PC-9 (cell line): ENCODE data around the gene SRRM5. TPM values are rescaled to one million over a fixed set of nuclear protein-coding genes. Genes with fewer than 3 reads are reported as not detected.

Experiments
- BruUV-seq: library from RNA; stranded (reverse); fragments of 400-500 nt; replicated peaks from 2 replicates; lab custom pipeline; 2021; lab: Mats Ljungman, UMichigan
- CTCF ChIA-PET: fragments of 300-600 bp; sonication (Branson Sonifier 250); formaldehyde crosslinking; loops from one replicate; lab custom pipeline; 2022; ENCODE audit warnings: antibody characterized with exemption; lab: Charles Lee
- POLR2A ChIA-PET: fragments of 300-600 bp; sonication (Branson Sonifier 250); formaldehyde crosslinking; loops from one replicate; lab custom pipeline; 2022; ENCODE audit warnings: antibody characterized with exemption; ENCODE audit not compliant: unreplicated experiment; lab: Charles Lee
- DNase-seq, 2 experiments: peaks; one replicate each; pipeline versions ENCODE4 v3.0.0 to v3.0.0-alpha.2; 2015 to 2022; ENCODE audit warnings: mixed read lengths in 1 of 2
- H2AFZ ChIP-seq: fragments of 200-600 bp; sonication (generic); 2 replicates; pipeline ENCODE4 v1.8.1; 2017; ENCODE audit warnings: antibody characterized with exemption
- H3F3A ChIP-seq: fragments of 200-600 bp; sonication (generic); 2 replicates; pipeline ENCODE4 v1.8.1; 2017; ENCODE audit warnings: antibody characterized with exemption, mild to moderate bottlenecking, low read depth; ENCODE audit not compliant: insufficient read depth
- H3K27ac ChIP-seq: fragments of 200-600 bp; sonication (generic); 2 replicates; pipeline ENCODE4 v1.6.1; 2016; ENCODE audit warnings: mixed run types
- H3K27me3 ChIP-seq: fragments of 200-600 bp; sonication (generic); 2 replicates; pipeline ENCODE4 v1.6.1; 2016; ENCODE audit warnings: low read depth, mixed run types; ENCODE audit not compliant: insufficient read depth
- H3K36me3 ChIP-seq: fragments of 200-600 bp; sonication (generic); 2 replicates; pipeline ENCODE4 v1.6.1; 2016; ENCODE audit warnings: low read depth, mixed run types
- H3K4me1 ChIP-seq: fragments of 200-600 bp; sonication (generic); replicated peaks from 2 replicates; pipeline ENCODE4 v1.6.1; 2016; ENCODE audit warnings: mixed run types; ENCODE audit not compliant: insufficient read depth
- H3K4me2 ChIP-seq: fragments of 200-600 bp; sonication (generic); 2 replicates; pipeline ENCODE4 v1.6.1; 2017; ENCODE audit warnings: mixed run types
- H3K4me3 ChIP-seq: fragments of 200-600 bp; sonication (generic); 2 replicates; pipeline ENCODE4 v1.6.1; 2016; ENCODE audit warnings: mixed run types
- H3K79me2 ChIP-seq: fragments of 200-600 bp; sonication (generic); 2 replicates; pipeline ENCODE4 v1.6.1; 2017; ENCODE audit warnings: low read depth, mixed run types
- H3K9me2 ChIP-seq: fragments of 200-600 bp; sonication (generic); 2 replicates; pipeline ENCODE4 v1.8.1; 2017; ENCODE audit warnings: mild to moderate bottlenecking; ENCODE audit not compliant: insufficient read depth
- H3K9me3 ChIP-seq: fragments of 200-600 bp; sonication (generic); 2 replicates; pipeline ENCODE4 v1.8.1; 2016; ENCODE audit warnings: low read depth; ENCODE audit not compliant: insufficient read depth
- H4K20me1 ChIP-seq: fragments of 200-600 bp; sonication (generic); 2 replicates; pipeline ENCODE4 v1.8.1; 2017; ENCODE audit not compliant: insufficient read depth
- EZH2 ChIP-seq: fragments of 200-600 bp; sonication (generic); IDR thresholded peaks from 2 replicates; pipeline ENCODE4 v1.8.0; 2017; ENCODE audit warnings: antibody characterized with exemption, low read depth
- intact Hi-C: fragments of 100-400 bp; cut with micrococcal nuclease; formaldehyde crosslinking; loops from one replicate; pipeline ENCODE4 v1.10.0; 2022; ENCODE audit not compliant: unreplicated experiment
- total RNA-seq: library from RNA; stranded (reverse); gene quantifications from 2 replicates; pipeline ENCODE4 v1.2.3, GENCODE V29; 2021
- TF ChIP-seq, protein P1 (sequence below): fragments of 200-600 bp; sonication (generic); conservative IDR thresholded peaks from 2 replicates; pipeline ENCODE4 v1.6.1; 2017; ENCODE audit warnings: mixed run types, antibody characterized with exemption, mild to moderate bottlenecking, moderate library complexity

SRRM5 gene
- total RNA-seq, 1 experiment from 2014 or later: 0.37 TPM

DNA sequence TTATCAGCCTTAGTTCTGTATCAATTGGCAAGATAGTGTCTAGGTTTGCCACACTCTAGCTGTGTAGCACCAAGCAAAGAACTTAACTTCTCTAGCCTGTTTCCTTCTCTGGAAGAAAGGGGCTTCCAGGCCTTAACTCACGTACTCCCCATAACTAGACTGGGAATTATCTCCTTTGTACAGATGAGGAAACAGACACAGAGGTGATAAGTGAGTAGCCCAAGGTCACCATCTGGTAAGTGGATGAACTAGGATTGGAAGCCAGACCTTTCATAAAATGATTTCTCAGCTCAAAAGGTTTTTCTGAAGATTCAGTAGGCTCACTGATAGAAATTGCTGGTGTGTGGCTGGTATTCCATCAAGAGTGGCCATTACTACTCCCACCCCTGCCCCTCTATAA is 4.4 kb downstream of the SRRM5 start:
- Histone ChIP-seq H2AFZ (no peak overlapping the region), H3K79me2 (peaks cover 31% of the 10 kb centered on the region), H3K4me1 (peaks cover 9% of the 10 kb centered on the region), H3K36me3 (peaks cover 4% of the 10 kb centered on the region; the same call in 1 of the 2 replicates), H3K27ac (no peak overlapping the region), H3F3A (peaks cover 11% of the 10 kb centered on the region; the same call in 1 of the 2 replicates), H3K9me2 (no peaks in the 10 kb centered on the region), H3K9me3 (no peaks in the 10 kb centered on the region), H4K20me1 (no peaks in the 10 kb centered on the region), H3K27me3 (no peaks in the 10 kb centered on the region), H3K4me2 (no peak overlapping the region), H3K4me3 (no peak overlapping the region)
- ChIA-PET POLR2A (interaction anchor here (0.9 kb wide), 1 partner anchor 29 kb away, joined by 7 read pairs; no protein-coding TSS in a partner anchor), CTCF (no interaction called here)
- intact Hi-C loops: no loop called here
- no peak for TF ChIP-seq EZH2
- TF ChIP-seq, protein P1, sequence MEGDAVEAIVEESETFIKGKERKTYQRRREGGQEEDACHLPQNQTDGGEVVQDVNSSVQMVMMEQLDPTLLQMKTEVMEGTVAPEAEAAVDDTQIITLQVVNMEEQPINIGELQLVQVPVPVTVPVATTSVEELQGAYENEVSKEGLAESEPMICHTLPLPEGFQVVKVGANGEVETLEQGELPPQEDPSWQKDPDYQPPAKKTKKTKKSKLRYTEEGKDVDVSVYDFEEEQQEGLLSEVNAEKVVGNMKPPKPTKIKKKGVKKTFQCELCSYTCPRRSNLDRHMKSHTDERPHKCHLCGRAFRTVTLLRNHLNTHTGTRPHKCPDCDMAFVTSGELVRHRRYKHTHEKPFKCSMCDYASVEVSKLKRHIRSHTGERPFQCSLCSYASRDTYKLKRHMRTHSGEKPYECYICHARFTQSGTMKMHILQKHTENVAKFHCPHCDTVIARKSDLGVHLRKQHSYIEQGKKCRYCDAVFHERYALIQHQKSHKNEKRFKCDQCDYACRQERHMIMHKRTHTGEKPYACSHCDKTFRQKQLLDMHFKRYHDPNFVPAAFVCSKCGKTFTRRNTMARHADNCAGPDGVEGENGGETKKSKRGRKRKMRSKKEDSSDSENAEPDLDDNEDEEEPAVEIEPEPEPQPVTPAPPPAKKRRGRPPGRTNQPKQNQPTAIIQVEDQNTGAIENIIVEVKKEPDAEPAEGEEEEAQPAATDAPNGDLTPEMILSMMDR: no peak
- BruUV-seq: no TSS peak
- DNase-seq: no peak

DNA sequence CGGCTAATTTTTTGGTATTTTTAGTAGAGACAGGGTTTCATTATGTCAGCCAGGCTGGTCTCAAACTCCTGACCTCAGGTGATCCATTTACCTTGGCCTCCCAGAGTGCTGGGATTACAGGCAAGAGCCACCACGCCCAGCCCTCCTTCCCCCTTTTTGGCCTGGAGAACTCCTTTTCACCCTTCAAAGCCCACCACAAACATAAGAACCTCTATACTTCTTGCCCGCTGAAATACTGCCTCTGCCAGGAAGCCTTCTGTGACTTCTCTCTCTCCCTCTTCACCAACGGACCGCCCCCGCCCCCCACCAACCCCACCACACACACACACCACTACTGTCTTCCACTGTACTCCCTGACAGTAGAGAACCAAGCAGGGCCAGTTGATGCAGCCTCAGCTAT is 5.1 kb downstream of the SRRM5 start:
- CTCF ChIA-PET: no interaction called here

DNA sequence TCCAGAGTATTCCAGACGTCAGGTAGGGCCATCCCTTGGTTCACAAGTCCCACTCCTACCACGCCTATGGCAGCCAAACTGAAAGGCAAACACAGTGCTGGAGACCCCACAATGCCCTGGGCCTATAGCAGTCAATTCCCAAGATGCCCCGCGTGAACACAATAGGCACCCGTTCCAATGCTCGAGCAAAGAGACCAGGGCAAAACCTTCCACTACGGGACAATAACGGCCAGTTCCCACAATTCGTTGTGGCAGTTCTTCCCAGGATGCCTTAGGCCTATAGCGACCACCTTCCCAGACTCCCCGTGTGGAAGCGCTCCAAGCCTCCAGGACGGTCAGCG is 7.0 kb downstream of the SRRM5 start:
- Histone ChIP-seq H2AFZ (peak overlapping the region; percentile 89), H3K9me2 (no peaks in the 10 kb centered on the region), H3K4me1 (peaks cover 9% of the 10 kb centered on the region), H3K36me3 (no peaks in the 10 kb centered on the region), H3K4me3 (peak overlapping the region; percentile 65), H3K27me3 (no peaks in the 10 kb centered on the region), H3K4me2 (peak overlapping the region; percentile 97), H3K79me2 (peaks cover 31% of the 10 kb centered on the region), H3F3A (peaks cover 21% of the 10 kb centered on the region; the same call in 1 of the 2 replicates), H4K20me1 (no peaks in the 10 kb centered on the region), H3K9me3 (no peaks in the 10 kb centered on the region), H3K27ac (peak overlapping the region; percentile 54)
- no peak for DNase-seq
- ChIA-PET POLR2A (no interaction called here), CTCF (interaction anchor here (0.7 kb wide), 1 partner anchor 187 kb away, joined by 19 read pairs; no protein-coding TSS in a partner anchor)
- intact Hi-C loops: loop anchor here (2.0 kb wide), 1 partner anchor 22 kb away; the partner anchor contains the start of genes IRGQ and ZNF576
- TSS peak; percentile 85 for BruUV-seq
- TF ChIP-seq, protein P1: no peak
- no peak for TF ChIP-seq EZH2

More for the DNA sequence above, 5.1 kb downstream of the SRRM5 start:
- H3K4me1 ChIP-seq: peaks cover 9% of the 10 kb centered on the region
- POLR2A ChIA-PET: interaction anchor here (0.9 kb wide), 1 partner anchor 30 kb away, joined by 7 read pairs; no protein-coding TSS in a partner anchor
- no peaks in the 10 kb centered on the region for H3K9me3 ChIP-seq
- peaks cover 16% of the 10 kb centered on the region; the same call in 1 of the 2 replicates for H3F3A ChIP-seq
- H3K27ac ChIP-seq: no peak overlapping the region
- intact Hi-C loops: no loop called here
- H3K79me2 ChIP-seq: peaks cover 31% of the 10 kb centered on the region
- no peak for DNase-seq
- no peaks in the 10 kb centered on the region for H4K20me1 ChIP-seq
- no peaks in the 10 kb centered on the region for H3K9me2 ChIP-seq
- no TSS peak for BruUV-seq
- no peak overlapping the region for H3K4me3 ChIP-seq
- H3K36me3 ChIP-seq: peaks cover 4% of the 10 kb centered on the region; the same call in 1 of the 2 replicates
- H2AFZ ChIP-seq: no peak overlapping the region
- no peaks in the 10 kb centered on the region for H3K27me3 ChIP-seq
- no peak overlapping the region for H3K4me2 ChIP-seq
- TF ChIP-seq, protein P1: no peak
- no peak for TF ChIP-seq EZH2
